ENCODE results near the gene FERMT3. TPM values are rescaled to one million over a fixed set of nuclear protein-coding genes. Genes with fewer than 3 reads are reported as not detected.

Gene FERMT3
- total and polyA plus RNA-seq, 2 of the 13 experiments (the other 11 are each of a cell fraction or from before 2014, with no cell fraction given) = 0.29 TPM; not detected in 1

GRCh38 chr11:64269540-64270220, 63.2 kb downstream of the FERMT3 start (continued):
- TF ChIP-seq POGK (CRISPR knock-in tag; conservative IDR thresholded peaks at IDR 0.05) (no peak), ZBTB10 (CRISPR knock-in tag; IDR thresholded peaks at IDR 0.05; ENCODE audit: borderline replicate concordance) (no peak), ZBTB38 (CRISPR knock-in tag; IDR thresholded peaks at IDR 0.05) (peak; percentile 36; the same call in 1 of the 2 replicates), ZFP41 (CRISPR knock-in tag; IDR thresholded peaks at IDR 0.05; ENCODE audit: borderline replicate concordance) (no peak), PBX3 (CRISPR knock-in tag; IDR thresholded peaks at IDR 0.05; ENCODE audit: borderline replicate concordance) (no peak), MTF2 (CRISPR knock-in tag; IDR thresholded peaks at IDR 0.05; ENCODE audit: borderline replicate concordance) (peak; percentile 92; the same call in 1 of the 2 replicates), KAT2B (IDR thresholded peaks at IDR 0.05; ENCODE audit: borderline replicate concordance, low read depth, low read length) (no peak), FOXC1 (CRISPR knock-in tag; IDR thresholded peaks at IDR 0.05; ENCODE audit: borderline replicate concordance) (no peak; the same call in 1 of the 2 replicates), DDIT3 (CRISPR knock-in tag; IDR thresholded peaks at IDR 0.05) (no peak), GLMP (CRISPR knock-in tag; IDR thresholded peaks at IDR 0.05; ENCODE audit: borderline replicate concordance) (no peak), HOXD1 (CRISPR knock-in tag; IDR thresholded peaks at IDR 0.05) (no peak), RNF219 (CRISPR knock-in tag; IDR thresholded peaks at IDR 0.05) (no peak), MNT (IDR thresholded peaks at IDR 0.05) (peak; percentile 25; the same call in 1 of the 2 replicates), NFKBIZ (CRISPR knock-in tag; IDR thresholded peaks at IDR 0.05) (no peak; the same call in 1 of the 2 replicates)
